Mesenteric fat pad (tissue), 1 donor: ENCODE measurements around the gene ACACA. TPM values are rescaled to one million over a fixed set of nuclear protein-coding genes. Genes with fewer than 3 reads are reported as not detected.
"Not testable (repeated sequence)": the region's sequence is repeated elsewhere in the genome, so short reads cannot be mapped to it uniquely, and the experiment has no call there.

Source experiments
- DNase-seq: peaks from one replicate; pipeline ENCODE4 v3.0.0-alpha.2; 2020; ENCODE audit warnings: low spot score
- total RNA-seq: library from RNA; stranded (reverse); fragmentation: NEBNext Ultra II Directional; extraction: Animal tissue kit (Norgen Biotek cat#: 25700); gene quantifications from one replicate; pipeline ENCODE4 v1.2.1, GENCODE V29; 2021
- donor health status: DM: yes; HTN: yes; CAD: no.

ACACA gene
- total RNA-seq, 1 donor from 2014 or later, result 59.1 TPM

- no peak for DNase-seq
Measured at GRCh38 chr17:37079065-37079708, 327.4 kb downstream of the ACACA start.

- DNase-seq, result not testable (repeated sequence)
Measured at GRCh38 chr17:37073464-37073863, 333.2 kb downstream of the ACACA start.

- DNase-seq, result no peak
Measured at GRCh38 chr17:37069087-37069486, 337.5 kb downstream of the ACACA start.

- no peak for DNase-seq
Measured at GRCh38 chr17:37068266-37068665, 338.4 kb downstream of the ACACA start.

GRCh38 chr17:37067555-37068111, 339.0 kb downstream of the ACACA start:
- no peak for DNase-seq

- no peak for DNase-seq
Measured at GRCh38 chr17:37066322-37067255, 340.0 kb downstream of the ACACA start.

- no peak for DNase-seq
Measured at GRCh38 chr17:37065486-37066321, 340.9 kb downstream of the ACACA start.

GRCh38 chr17:37064956-37065355, 341.7 kb downstream of the ACACA start:
- DNase-seq, result no peak

GRCh38 chr17:37064206-37064605, 342.4 kb downstream of the ACACA start:
- DNase-seq, result no peak

- no peak for DNase-seq
Measured at GRCh38 chr17:37062021-37062420, 344.6 kb downstream of the ACACA start.

- no peak for DNase-seq
Measured at GRCh38 chr17:37060928-37061327, 345.7 kb downstream of the ACACA start.

- no peak for DNase-seq
Measured at GRCh38 chr17:37060094-37060493, 346.5 kb downstream of the ACACA start.

GRCh38 chr17:37059493-37059892, 347.1 kb downstream of the ACACA start:
- DNase-seq, result no peak

GRCh38 chr17:37056622-37057021, 350.0 kb downstream of the ACACA start:
- no peak for DNase-seq

- DNase-seq, result no peak
Measured at GRCh38 chr17:37054894-37055293, 351.7 kb downstream of the ACACA start.

GRCh38 chr17:37052450-37052849, 354.2 kb downstream of the ACACA start:
- DNase-seq, result no peak

GRCh38 chr17:37051833-37052232, 354.8 kb downstream of the ACACA start:
- no peak for DNase-seq

GRCh38 chr17:37051381-37051780, 355.3 kb downstream of the ACACA start:
- DNase-seq, result no peak

GRCh38 chr17:37050920-37051319, 355.7 kb downstream of the ACACA start:
- DNase-seq, result no peak

- DNase-seq, result no peak
Measured at GRCh38 chr17:37048811-37049210, 357.8 kb downstream of the ACACA start.

- no peak for DNase-seq
Measured at GRCh38 chr17:37047631-37048104, 359.0 kb downstream of the ACACA start.
